Measurements from ENCODE around the gene LDLRAD4. TPM values are rescaled to one million over a fixed set of nuclear protein-coding genes. Genes with fewer than 3 reads are reported as not detected.

Gene LDLRAD4
- total RNA-seq, 1 experiment from 2014 or later, result 1.7 TPM

- ChIA-PET CTCF (no interaction called here), POLR2A (ENCODE audit: unreplicated experiment) (no interaction called here)
- H3K4me1 ChIP-seq (replicated peaks; ENCODE audit: insufficient read depth), result no peaks in the 10 kb centered on the region
- H3K27me3 ChIP-seq (ENCODE audit: insufficient read depth, low read depth), result peaks cover 18% of the 10 kb centered on the region; the same call in 1 of the 2 replicates
- H3F3A ChIP-seq (ENCODE audit: insufficient read depth, low read depth), result no peaks in the 10 kb centered on the region
- H3K36me3 ChIP-seq (ENCODE audit: low read depth), result no peaks in the 10 kb centered on the region
- no peak for DNase-seq
- intact Hi-C loops (cut with micrococcal nuclease; ENCODE audit: unreplicated experiment), result loop anchor here (1.0 kb wide), 1 partner anchor 32 kb away; no protein-coding TSS in a partner anchor
- no peaks in the 10 kb centered on the region for H3K9me2 ChIP-seq (ENCODE audit: insufficient read depth)
- TF ChIP-seq CTCF (conservative IDR thresholded peaks at IDR 0.05) (no peak), EZH2 (IDR thresholded peaks at IDR 0.05; ENCODE audit: low read depth) (no peak)
- no peak overlapping the region for H3K27ac ChIP-seq
- H3K9me3 ChIP-seq (ENCODE audit: insufficient read depth, low read depth), result no peaks in the 10 kb centered on the region
- BruUV-seq (replicated peaks), result no TSS peak
- no peak overlapping the region for H2AFZ ChIP-seq
- H4K20me1 ChIP-seq (ENCODE audit: insufficient read depth), result no peaks in the 10 kb centered on the region
- no peaks in the 10 kb centered on the region for H3K79me2 ChIP-seq (ENCODE audit: low read depth)
- H3K4me2 ChIP-seq, result no peak overlapping the region
- H3K4me3 ChIP-seq, result no peak overlapping the region
These were observed 369.4 kb downstream of the LDLRAD4 start for GRCh38 chr18:13587937-13588336.

GRCh38 chr18:13589316-13589715 lies 370.8 kb downstream of the LDLRAD4 start:
- no peak overlapping the region for H3K27ac ChIP-seq
- intact Hi-C loops (cut with micrococcal nuclease; ENCODE audit: unreplicated experiment), result no loop called here
- POLR2A ChIA-PET (ENCODE audit: unreplicated experiment), result no interaction called here
- H3K36me3 ChIP-seq (ENCODE audit: low read depth), result no peaks in the 10 kb centered on the region
- CTCF ChIA-PET, result no interaction called here
- no peaks in the 10 kb centered on the region for H3K79me2 ChIP-seq (ENCODE audit: low read depth)
- H4K20me1 ChIP-seq (ENCODE audit: insufficient read depth), result no peaks in the 10 kb centered on the region
- no peak overlapping the region for H3K4me3 ChIP-seq
- H3K4me1 ChIP-seq (replicated peaks; ENCODE audit: insufficient read depth), result no peaks in the 10 kb centered on the region
- BruUV-seq (replicated peaks), result no TSS peak
- no peak for DNase-seq
- peaks cover 14% of the 10 kb centered on the region for H3K27me3 ChIP-seq (ENCODE audit: insufficient read depth, low read depth)
- no peaks in the 10 kb centered on the region for H3K9me3 ChIP-seq (ENCODE audit: insufficient read depth, low read depth)
- no peak for TF ChIP-seq CTCF (conservative IDR thresholded peaks at IDR 0.05)
- no peak for TF ChIP-seq EZH2 (IDR thresholded peaks at IDR 0.05; ENCODE audit: low read depth)
- no peak overlapping the region for H2AFZ ChIP-seq
- no peaks in the 10 kb centered on the region for H3F3A ChIP-seq (ENCODE audit: insufficient read depth, low read depth)
- H3K4me2 ChIP-seq, result no peak overlapping the region
- no peaks in the 10 kb centered on the region for H3K9me2 ChIP-seq (ENCODE audit: insufficient read depth)

GRCh38 chr18:13589943-13590342 lies 371.4 kb downstream of the LDLRAD4 start:
- H3K36me3 ChIP-seq (ENCODE audit: low read depth), result no peaks in the 10 kb centered on the region
- no peak overlapping the region for H2AFZ ChIP-seq
- H3K79me2 ChIP-seq (ENCODE audit: low read depth), result no peaks in the 10 kb centered on the region
- no TSS peak for BruUV-seq (replicated peaks)
- H3K4me3 ChIP-seq, result no peak overlapping the region
- CTCF ChIA-PET, result no interaction called here
- peaks cover 12% of the 10 kb centered on the region; the same call in 1 of the 2 replicates for H3K27me3 ChIP-seq (ENCODE audit: insufficient read depth, low read depth)
- no peaks in the 10 kb centered on the region for H3K9me3 ChIP-seq (ENCODE audit: insufficient read depth, low read depth)
- H4K20me1 ChIP-seq (ENCODE audit: insufficient read depth), result no peaks in the 10 kb centered on the region
- H3K9me2 ChIP-seq (ENCODE audit: insufficient read depth), result no peaks in the 10 kb centered on the region
- TF ChIP-seq CTCF (conservative IDR thresholded peaks at IDR 0.05), result no peak
- no peak for TF ChIP-seq EZH2 (IDR thresholded peaks at IDR 0.05; ENCODE audit: low read depth)
- DNase-seq, result no peak
- H3K27ac ChIP-seq, result no peak overlapping the region
- no peak overlapping the region for H3K4me2 ChIP-seq
- POLR2A ChIA-PET (ENCODE audit: unreplicated experiment), result no interaction called here
- H3K4me1 ChIP-seq (replicated peaks; ENCODE audit: insufficient read depth), result no peaks in the 10 kb centered on the region
- intact Hi-C loops (cut with micrococcal nuclease; ENCODE audit: unreplicated experiment), result no loop called here
- no peaks in the 10 kb centered on the region for H3F3A ChIP-seq (ENCODE audit: insufficient read depth, low read depth)

All from PC-9 (cell line).